ENCODE data around the gene CYTH3. TPM values are rescaled to one million over a fixed set of nuclear protein-coding genes. Genes with fewer than 3 reads are reported as not detected.

The CYTH3 gene
- total RNA-seq, 5 donors from 2014 or later (not counting 1 experiment from before 2014, with no cell fraction given), result 5.0 to 16.3 (median 12.5) TPM

DNA sequence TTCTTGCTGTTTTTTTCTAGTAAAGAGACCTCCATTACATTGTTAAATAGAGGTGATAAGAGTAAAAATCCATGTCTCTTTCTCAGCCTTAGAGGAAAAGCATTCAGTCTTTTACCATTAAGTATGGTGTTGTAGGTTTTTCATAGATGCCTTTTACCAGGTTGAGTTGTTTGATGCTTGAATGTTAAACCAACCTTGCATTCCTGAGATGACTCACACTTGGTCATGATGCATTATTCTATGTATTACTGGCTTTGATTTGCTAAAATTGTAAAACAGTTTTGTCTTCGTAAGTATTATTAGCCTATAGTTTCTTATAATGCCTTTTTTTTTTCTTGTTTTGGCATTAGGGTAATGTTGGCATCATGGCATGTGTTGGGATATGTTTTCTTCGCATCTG is 151.3 kb downstream of the CYTH3 start:
- CTCF ChIA-PET, result interaction anchor here in 1 of 2 donors (0.6 kb wide), 1 partner anchor 53 kb away, joined by 3 read pairs; no protein-coding TSS in a partner anchor
- peaks cover 10 to 56% of the 10 kb centered on the region in 2 donors for H3K36me3 ChIP-seq (ENCODE audit: control insufficient read depth in 2 of 2, extremely low read depth in 1 of 2, insufficient read depth in 1 of 2, low read length in 1 of 2)
- POLR2A ChIA-PET, result no interaction called here

DNA sequence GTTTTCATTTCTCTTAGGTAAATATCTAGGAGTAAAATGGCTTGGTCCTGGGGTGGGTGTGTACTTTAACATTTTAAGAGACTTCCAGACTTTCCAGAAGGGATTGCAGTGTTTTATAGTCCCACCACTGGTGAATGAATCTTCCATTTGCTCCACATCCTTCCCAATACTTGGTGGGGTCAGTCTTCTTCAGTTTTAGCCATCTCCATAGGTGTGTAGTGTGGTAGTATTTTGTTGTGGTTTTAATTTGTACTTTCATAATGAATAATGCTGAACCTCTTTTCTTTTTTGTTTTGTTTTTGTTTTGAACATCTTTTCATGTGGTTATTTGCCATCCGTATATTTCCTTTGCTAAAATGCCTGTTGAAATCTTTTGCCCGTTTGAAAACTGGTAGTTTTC is 154.9 kb downstream of the CYTH3 start:
- Mint-ChIP-seq H3K4me1 (peaks cover 14 to 27% (median 17%) of the 10 kb centered on the region in 3 donors), H3K36me3 (peaks cover 74% of the 10 kb centered on the region), H3K27me3 (no peaks in the 10 kb centered on the region), H3K4me3 (no peak overlapping the region), H3K27ac (peak overlapping the region; percentile 70 to 79), H3K9me3 (peaks cover 0 to 13% (median 7%) of the 10 kb centered on the region in 3 donors)
- ATAC-seq (replicated peaks in 1 of 4) (no peak), DNase-seq (no peak)
- no CpG with 5 or more reads among the region's 2 CpGs for WGBS (ENCODE audit: insufficient coverage)
- ChIA-PET POLR2A (interaction anchor here (1.0 to 1.1 kb wide), 2 partner anchors 11 to 12 kb away, joined by 3 read pairs; no protein-coding TSS in a partner anchor), CTCF (interaction anchor here in 1 of 2 donors (0.7 to 1.3 kb wide), 2 partner anchors 11 to 52 kb away, joined by 3 to 4 read pairs; no protein-coding TSS in a partner anchor)
- no peak overlapping the region for H3K27ac ChIP-seq (ENCODE audit: low read length)
- H3K4me3 ChIP-seq (ENCODE audit: control insufficient read depth in 1 of 2, extremely low read depth in 1 of 2, low read length in 1 of 2), result no peak overlapping the region
- peaks cover 5% of the 10 kb centered on the region for H3K9me3 ChIP-seq
- no peaks in the 10 kb centered on the region for H3K4me1 ChIP-seq (ENCODE audit: control insufficient read depth in 1 of 2, extremely low read depth in 1 of 2, insufficient read depth in 2 of 2, low read length in 2 of 2)
- no peaks in the 10 kb centered on the region for H3K27me3 ChIP-seq (replicated peaks in 1 of 2; ENCODE audit: control insufficient read depth in 2 of 2, extremely low read depth in 1 of 2, insufficient read depth in 2 of 2, low read length in 1 of 2)
- peaks cover 17 to 66% of the 10 kb centered on the region in 2 donors for H3K36me3 ChIP-seq (ENCODE audit: control insufficient read depth in 2 of 2, extremely low read depth in 1 of 2, insufficient read depth in 1 of 2, low read length in 1 of 2)

More for the DNA sequence above, 151.3 kb downstream of the CYTH3 start:
- WGBS (ENCODE audit: insufficient coverage), result no CpG with 5 or more reads among the region's 2 CpGs
- H3K27me3 ChIP-seq (replicated peaks in 1 of 2; ENCODE audit: control insufficient read depth in 2 of 2, extremely low read depth in 1 of 2, insufficient read depth in 2 of 2, low read length in 1 of 2), result no peaks in the 10 kb centered on the region
- no peak overlapping the region for H3K27ac ChIP-seq (ENCODE audit: low read length)
- H3K4me1 ChIP-seq (ENCODE audit: control insufficient read depth in 1 of 2, extremely low read depth in 1 of 2, insufficient read depth in 2 of 2, low read length in 2 of 2), result no peaks in the 10 kb centered on the region
- Mint-ChIP-seq H3K4me1 (peaks cover 11 to 25% (median 16%) of the 10 kb centered on the region in 3 donors), H3K36me3 (peaks cover 69% of the 10 kb centered on the region), H3K27me3 (no peaks in the 10 kb centered on the region), H3K27ac (no peak overlapping the region), H3K9me3 (peaks cover 0 to 13% (median 7%) of the 10 kb centered on the region in 3 donors), H3K4me3 (no peak overlapping the region)
- DNase-seq, result no peak
- no peak for ATAC-seq (replicated peaks in 1 of 4)
- no peak overlapping the region for H3K4me3 ChIP-seq (ENCODE audit: control insufficient read depth in 1 of 2, extremely low read depth in 1 of 2, low read length in 1 of 2)
- peaks cover 5% of the 10 kb centered on the region for H3K9me3 ChIP-seq

DNA sequence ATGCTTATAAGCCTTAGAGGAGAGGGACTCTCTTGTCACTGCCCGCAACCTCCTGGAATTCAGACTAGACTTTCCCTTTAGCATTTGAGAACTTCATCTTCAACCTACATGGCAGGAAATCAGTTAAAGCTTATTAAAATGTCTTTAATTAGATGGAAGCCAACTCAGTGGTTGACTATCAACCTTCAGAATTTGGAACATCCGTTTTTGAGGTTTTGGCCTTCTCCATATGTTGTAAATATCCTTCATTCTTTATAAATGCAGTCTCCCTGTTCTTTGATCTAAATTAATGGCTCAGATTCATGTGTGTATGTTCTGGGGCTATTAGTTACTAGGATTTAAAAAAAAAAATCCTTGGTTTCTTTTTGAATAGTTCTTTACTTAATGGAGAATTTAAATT is 156.2 kb downstream of the CYTH3 start:
- H3K27ac Mint-ChIP-seq, result no peak overlapping the region
- no peak for ATAC-seq (replicated peaks in 1 of 4)
- peaks cover 14 to 59% of the 10 kb centered on the region in 2 donors for H3K36me3 ChIP-seq (ENCODE audit: control insufficient read depth in 2 of 2, extremely low read depth in 1 of 2, insufficient read depth in 1 of 2, low read length in 1 of 2)

More for the DNA sequence above, 156.2 kb downstream of the CYTH3 start:
- Histone ChIP-seq H3K4me1 (ENCODE audit: control insufficient read depth in 1 of 2, extremely low read depth in 1 of 2, insufficient read depth in 2 of 2, low read length in 2 of 2) (no peaks in the 10 kb centered on the region), H3K27ac (ENCODE audit: low read length) (no peak overlapping the region), H3K9me3 (peaks cover 5% of the 10 kb centered on the region), H3K4me3 (ENCODE audit: control insufficient read depth in 1 of 2, extremely low read depth in 1 of 2, low read length in 1 of 2) (no peak overlapping the region), H3K27me3 (replicated peaks in 1 of 2; ENCODE audit: control insufficient read depth in 2 of 2, extremely low read depth in 1 of 2, insufficient read depth in 2 of 2, low read length in 1 of 2) (no peaks in the 10 kb centered on the region)
- H3K27me3 Mint-ChIP-seq, result no peaks in the 10 kb centered on the region
- peaks cover 71% of the 10 kb centered on the region for H3K36me3 Mint-ChIP-seq
- H3K4me3 Mint-ChIP-seq, result no peak overlapping the region
- ChIA-PET CTCF (interaction anchor here in 1 of 2 donors (0.7 kb wide), 1 partner anchor 101 kb away, joined by 10 read pairs; no protein-coding TSS in a partner anchor), POLR2A (interaction anchor here in 1 of 2 donors (0.6 kb wide), 1 partner anchor 323 kb away, joined by 4 read pairs; no protein-coding TSS in a partner anchor)
- DNase-seq, result no peak
- H3K4me1 Mint-ChIP-seq, result peaks cover 14 to 28% (median 17%) of the 10 kb centered on the region in 3 donors
- no CpG with 5 or more reads among the region's 2 CpGs for WGBS (ENCODE audit: insufficient coverage)
- peaks cover 0 to 3% (median 3%) of the 10 kb centered on the region in 3 donors for H3K9me3 Mint-ChIP-seq

Other genes with a start within 250 kb of the CYTH3 start
- not detected for gene ANKRD61, start 241.2 kb downstream of the CYTH3 start, total RNA-seq
- gene EIF2AK1, start 213.4 kb downstream of the CYTH3 start, total RNA-seq, result 10 to 100 TPM; 55.8 to 82.6 (median 69.9) TPM
- gene USP42, start 167.7 kb downstream of the CYTH3 start, total RNA-seq, result 10 to 100 TPM; 16.3 to 29.6 (median 18.8) TPM
- 10 to 100 TPM in 3 of 5 donors, 1 to 10 TPM in 2; 6.2 to 20.6 (median 13.1) TPM for gene FAM220A, start 76.3 kb upstream of the CYTH3 start, total RNA-seq
- gene RAC1, start 101.9 kb upstream of the CYTH3 start, total RNA-seq, result 10 to 100 TPM; 57.2 to 99.3 (median 94.8) TPM
- gene DAGLB, start 175.3 kb upstream of the CYTH3 start, total RNA-seq, result 10 to 100 TPM; 23.9 to 45.0 (median 38.9) TPM
- 10 to 100 TPM; 28.4 to 42.1 (median 35.6) TPM for gene KDELR2, start 211.5 kb upstream of the CYTH3 start, total RNA-seq